H1 (cell line): ENCODE results near the gene DBNL. TPM values are rescaled to one million over a fixed set of nuclear protein-coding genes. Genes with fewer than 3 reads are reported as not detected.

Experiments
- CTCF ChIP-seq, 3 experiments: IDR thresholded peaks; 1 replicate in 2 of 3; 2 replicates in 1 of 3; pipeline versions ENCODE4 v1.5.1 to v1.6.1; 2011; ENCODE audit warnings: low read length in 3 of 3, mild to moderate bottlenecking in 3 of 3, inconsistent platforms in 2 of 3, low read depth in 1 of 3, moderate library complexity in 1 of 3; ENCODE audit not compliant: insufficient read depth in 1 of 3; ENCODE audit errors: control extremely low read depth in 1 of 3
- EZH2 ChIP-seq: fragments of 200-600 bp; sonication (generic); IDR thresholded peaks from 2 replicates; pipeline ENCODE4 v1.7.1; 2012; ENCODE audit warnings: low read depth, mild to moderate bottlenecking, moderate library complexity, low read length, inconsistent platforms; ENCODE audit not compliant: severe bottlenecking
- HDAC6 ChIP-seq: IDR thresholded peaks from one replicate; pipeline ENCODE4 v1.7.1; 2012; ENCODE audit warnings: low read depth, mild to moderate bottlenecking, inconsistent platforms, low read length, moderate library complexity
- SAP30 ChIP-seq: fragments of 300-600 bp; sonication (generic); IDR thresholded peaks from 2 replicates; pipeline ENCODE4 v1.7.1; 2012; ENCODE audit warnings: low read length, moderate library complexity, mild to moderate bottlenecking, inconsistent platforms; ENCODE audit not compliant: insufficient read depth, insufficient replicate concordance
- polyA plus RNA-seq, 7 experiments: library from polyadenylated mRNA; depleted of rRNA in 3 of 7; stranded (reverse) in 5 of 7; unstranded in 2 of 7; fragments of >200 nt in 5 of 7; fragments of 200-250 nt in 2 of 7; gene quantifications; 1 replicate in 5 of 7; 2 replicates in 1 of 7; 4 replicates in 1 of 7; pipeline versions ENCODE4 v1.2.1 to v1.2.3, GENCODE V29; 2011 to 2013; ENCODE audit warnings: missing spikeins in 2 of 7, mixed read lengths in 2 of 7
- total RNA-seq: library from RNA; stranded (reverse); fragmentation: NEBNext Ultra II Directional; extraction: Animal tissue kit (Norgen Biotek cat#: 25700); gene quantifications from 2 replicates; pipeline ENCODE4 v1.2.1, GENCODE V29; 2021

Gene DBNL
- total and polyA plus RNA-seq, 2 of the 8 experiments (the other 6 are each of a cell fraction or from before 2014, with no cell fraction given) = 30.9 to 56.6 TPM

GRCh38 chr7:44087911-44088838 is 43.7 kb downstream of the DBNL start (continued):
- TF ChIP-seq HDAC6 = no peak
- no peak for TF ChIP-seq CTCF (IDR thresholded peaks at IDR 0.05; ENCODE audit: control extremely low read depth in 1 of 3, insufficient read depth in 1 of 3, low read depth in 1 of 3, low read length in 3 of 3)
- no peak for TF ChIP-seq SAP30
- TF ChIP-seq EZH2 = no peak
